GM19452 (cell line): Measurements from ENCODE around the gene SPDYE3.
"Not testable (repeated sequence)": the region's sequence is repeated elsewhere in the genome, so short reads cannot be mapped to it uniquely, and the experiment has no call there.

Experiments
- ATAC-seq: cut with Tn5 transposase; IDR thresholded peaks from one replicate; pipeline ENCODE4 v1.9.1; 2021; ENCODE audit not compliant: unreplicated experiment

The SPDYE3 gene, protein sequence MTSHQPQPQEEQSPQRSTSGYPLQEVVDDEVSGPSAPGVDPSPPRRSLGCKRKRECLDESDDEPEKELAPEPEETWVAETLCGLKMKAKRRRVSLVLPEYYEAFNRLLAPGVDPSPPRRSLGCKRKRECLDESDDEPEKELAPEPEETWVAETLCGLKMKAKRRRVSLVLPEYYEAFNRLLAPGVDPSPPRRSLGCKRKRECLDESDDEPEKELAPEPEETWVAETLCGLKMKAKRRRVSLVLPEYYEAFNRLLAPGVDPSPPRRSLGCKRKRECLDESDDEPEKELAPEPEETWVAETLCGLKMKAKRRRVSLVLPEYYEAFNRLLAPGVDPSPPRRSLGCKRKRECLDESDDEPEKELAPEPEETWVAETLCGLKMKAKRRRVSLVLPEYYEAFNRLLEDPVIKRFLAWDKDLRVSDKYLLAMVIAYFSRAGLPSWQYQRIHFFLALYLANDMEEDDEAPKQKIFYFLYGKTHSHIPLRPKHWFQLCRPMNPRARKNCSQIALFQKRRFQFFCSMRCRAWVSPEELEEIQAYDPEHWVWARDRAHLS

DNA sequence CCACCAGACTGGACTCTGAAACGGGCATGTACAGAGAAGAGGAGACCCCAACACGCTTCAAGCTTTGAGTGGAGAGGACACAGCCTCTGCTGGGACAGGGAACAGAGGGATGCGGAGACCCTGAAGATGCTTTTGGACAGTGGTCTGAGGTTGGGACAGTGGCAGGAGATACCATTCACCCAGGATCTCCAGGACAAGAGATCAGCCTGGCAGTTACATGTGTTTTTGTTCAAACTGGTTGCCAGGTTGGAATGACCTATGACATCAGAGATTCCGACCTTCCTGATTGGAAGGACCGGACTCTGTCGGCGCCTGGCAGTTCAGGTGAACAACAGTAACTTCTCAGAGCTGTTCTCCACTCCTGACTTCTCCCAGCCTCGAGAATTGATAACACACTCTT lies at the start of gene SPDYE3:
SPDYE3 (plus strand) TSS at position 301 of the 400 bp plus-strand sequence. CDS start 184 bp downstream, outside the sequence.
- ATAC-seq, result not testable (repeated sequence)

DNA sequence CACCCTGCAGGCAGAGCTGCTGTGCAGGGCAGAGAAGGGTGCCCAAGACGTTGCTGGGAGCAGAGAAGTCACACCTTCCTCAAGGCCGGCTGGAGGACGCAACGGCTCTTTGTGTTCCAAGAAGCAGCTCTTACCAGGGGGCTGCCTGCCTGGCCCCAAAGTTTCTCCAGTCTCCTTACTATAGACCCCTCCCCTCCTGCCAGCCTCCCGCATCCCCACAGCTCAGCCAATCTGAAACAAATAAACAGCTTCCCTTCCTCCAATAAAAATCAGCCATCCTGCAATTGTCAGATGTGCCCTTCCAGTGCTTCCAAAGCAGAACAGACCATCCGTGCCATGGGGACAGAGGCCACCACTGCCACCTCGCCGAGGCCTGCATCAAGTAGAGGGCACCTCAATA lies 47.5 kb upstream of the SPDYE3 start:
- ATAC-seq, result not testable (repeated sequence)

DNA sequence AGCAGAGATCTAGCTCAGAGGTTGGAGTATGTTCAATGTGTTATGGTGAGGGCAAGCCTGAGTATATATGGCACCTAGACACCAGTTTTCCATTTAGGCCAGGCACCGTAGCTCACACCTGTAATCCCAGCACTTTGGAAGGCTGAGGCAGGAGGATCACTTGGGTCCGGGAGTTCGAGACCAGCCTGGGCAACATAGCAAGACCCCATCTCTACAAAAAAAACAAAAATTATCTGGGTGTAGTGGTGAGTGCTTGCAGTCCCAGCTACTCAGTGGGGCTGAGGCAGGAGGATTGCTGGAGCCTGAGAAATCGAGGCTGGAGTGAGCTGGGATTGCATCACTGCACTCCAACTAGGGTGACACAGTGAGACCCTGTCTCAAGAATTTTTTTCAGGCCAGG lies 44.6 kb upstream of the SPDYE3 start:
- not testable (repeated sequence) for ATAC-seq

DNA sequence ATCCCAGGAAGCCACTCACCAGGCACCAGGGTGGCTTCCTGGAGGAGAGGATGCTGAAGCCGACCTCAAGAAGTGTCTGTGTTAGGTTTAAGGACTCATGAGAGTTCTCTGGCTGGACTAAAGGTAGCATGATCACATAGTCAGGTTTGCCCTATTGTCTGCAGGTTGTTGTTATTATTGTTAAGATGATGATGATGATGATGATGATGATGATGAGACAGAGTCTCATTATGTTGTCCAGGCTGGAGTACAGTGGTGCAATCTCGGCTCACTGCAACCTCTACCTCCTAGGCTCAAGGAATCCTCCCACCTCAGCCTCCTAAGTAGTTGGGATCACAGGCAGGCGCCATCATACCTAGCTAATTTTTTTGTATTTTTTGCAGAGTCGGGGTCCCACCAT lies 43.3 kb upstream of the SPDYE3 start:
- ATAC-seq, result not testable (repeated sequence)

DNA sequence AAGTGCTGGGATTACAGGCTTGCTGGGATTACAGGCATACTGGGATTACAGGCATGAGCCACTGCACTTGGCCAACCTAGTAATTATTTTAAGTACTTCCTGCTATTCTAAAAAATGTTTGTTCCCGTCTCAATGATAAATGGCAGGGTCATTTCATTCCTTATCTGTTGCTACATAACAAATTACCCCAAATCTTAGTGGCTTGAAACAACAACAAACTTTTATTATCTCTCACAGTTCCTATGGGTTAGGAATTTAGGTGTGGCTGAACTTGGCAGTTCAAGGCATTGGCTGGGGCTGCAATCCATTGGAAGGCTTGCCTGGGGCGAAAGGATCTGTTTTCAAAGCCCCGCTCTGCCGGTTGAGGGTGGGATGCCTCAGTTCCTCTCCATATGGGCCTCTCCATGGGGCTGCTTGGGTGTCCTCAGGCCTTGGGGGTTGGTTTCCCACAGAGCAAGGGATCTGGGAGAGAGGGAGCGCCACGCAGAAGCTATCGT lies 42.8 kb upstream of the SPDYE3 start:
- not testable (repeated sequence) for ATAC-seq

DNA sequence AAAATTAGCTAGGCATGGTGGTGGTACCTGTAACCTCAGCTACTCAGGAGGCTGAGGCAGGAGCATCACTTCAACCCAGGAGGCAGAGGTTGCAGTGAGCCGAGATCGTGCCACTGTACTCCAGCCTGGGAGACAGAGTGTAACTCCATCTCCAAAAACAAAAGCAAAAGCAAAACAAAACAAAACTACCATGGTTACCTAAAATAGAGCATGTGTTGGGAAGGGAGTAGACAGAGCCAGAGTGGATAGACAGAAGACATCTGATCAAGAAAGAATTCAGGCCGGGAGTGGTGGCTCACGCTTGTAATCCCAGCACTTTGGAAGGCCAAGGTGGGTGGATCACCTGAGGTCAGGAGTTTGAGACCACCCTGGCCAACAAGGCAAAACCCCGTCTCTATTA lies 41.7 kb upstream of the SPDYE3 start:
- not testable (repeated sequence) for ATAC-seq

DNA sequence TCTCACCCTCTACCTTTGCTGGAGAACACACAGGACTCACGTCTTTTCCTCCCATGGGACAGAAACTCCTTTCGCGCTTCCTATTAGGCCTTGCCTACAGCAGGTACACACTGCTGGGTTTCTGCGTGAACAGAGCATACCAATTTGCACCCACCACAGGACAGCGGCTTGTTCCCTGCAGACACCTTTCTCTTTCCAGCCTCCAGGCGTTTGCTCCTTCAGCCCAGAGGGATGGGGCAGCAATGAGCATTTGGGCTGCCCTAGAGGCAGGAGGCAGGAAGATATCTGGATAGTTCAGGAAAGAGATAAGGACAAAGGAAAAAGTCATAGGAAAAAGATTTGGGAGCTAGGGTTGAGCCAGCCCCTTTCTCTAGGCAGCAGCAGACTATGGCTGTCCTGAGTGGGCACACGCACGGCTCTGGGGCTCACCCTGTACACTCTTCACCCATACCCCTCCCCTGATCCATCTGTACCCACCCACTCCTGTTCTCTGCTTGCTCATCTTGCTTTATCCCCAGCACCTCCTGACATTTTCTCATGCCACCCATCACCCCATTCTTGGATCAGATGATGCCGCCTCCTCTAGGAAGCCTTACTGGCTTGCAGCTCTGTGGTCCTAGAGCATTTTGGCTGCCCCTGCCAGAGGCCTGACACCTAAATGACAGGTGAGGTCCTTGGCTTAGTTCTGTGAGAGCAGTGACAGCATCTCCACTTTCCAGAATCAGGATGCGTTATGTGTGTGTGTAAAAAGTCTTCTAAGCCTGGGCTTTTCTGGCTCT lies 40.7 kb upstream of the SPDYE3 start:
- ATAC-seq, result no peak

DNA sequence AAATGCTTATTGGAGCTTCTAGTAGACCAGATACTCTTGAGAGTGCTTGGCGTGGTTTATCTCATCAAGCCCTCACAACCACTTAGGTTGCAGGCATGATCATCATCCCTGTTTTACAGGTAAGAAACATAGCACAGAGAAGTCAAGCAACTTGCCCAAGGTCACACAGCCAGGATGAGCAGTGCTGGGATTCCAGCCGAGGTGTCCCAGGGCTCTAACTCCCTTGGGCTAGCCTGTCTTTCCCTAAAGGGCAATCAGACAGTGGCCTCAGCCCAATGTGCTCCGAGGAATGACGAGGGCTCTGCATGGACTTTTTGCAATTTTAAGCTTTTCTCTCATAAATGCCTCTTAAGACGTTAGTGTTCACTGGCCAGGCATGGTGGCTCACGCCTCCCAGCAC lies 39.9 kb upstream of the SPDYE3 start:
- no peak for ATAC-seq

DNA sequence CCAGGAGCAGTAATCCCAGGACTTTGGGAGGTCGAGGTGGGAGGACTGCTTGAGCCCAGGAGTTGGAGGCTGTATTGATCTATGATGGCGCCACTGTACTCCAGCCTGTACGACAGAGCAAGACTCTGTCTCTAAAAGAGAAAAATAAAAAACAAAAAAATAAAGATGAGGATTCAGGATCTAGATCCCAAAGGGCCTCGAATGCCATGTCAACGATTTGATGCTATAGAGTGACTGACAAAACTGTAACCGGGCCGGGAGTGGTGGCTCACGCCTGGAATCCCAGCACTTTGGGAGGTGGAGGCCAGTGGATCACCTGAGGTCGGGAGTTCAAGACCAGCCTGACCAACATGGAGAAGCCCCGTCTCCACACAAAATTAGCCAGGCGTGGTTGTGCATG lies 38.6 kb upstream of the SPDYE3 start:
- not testable (repeated sequence) for ATAC-seq

DNA sequence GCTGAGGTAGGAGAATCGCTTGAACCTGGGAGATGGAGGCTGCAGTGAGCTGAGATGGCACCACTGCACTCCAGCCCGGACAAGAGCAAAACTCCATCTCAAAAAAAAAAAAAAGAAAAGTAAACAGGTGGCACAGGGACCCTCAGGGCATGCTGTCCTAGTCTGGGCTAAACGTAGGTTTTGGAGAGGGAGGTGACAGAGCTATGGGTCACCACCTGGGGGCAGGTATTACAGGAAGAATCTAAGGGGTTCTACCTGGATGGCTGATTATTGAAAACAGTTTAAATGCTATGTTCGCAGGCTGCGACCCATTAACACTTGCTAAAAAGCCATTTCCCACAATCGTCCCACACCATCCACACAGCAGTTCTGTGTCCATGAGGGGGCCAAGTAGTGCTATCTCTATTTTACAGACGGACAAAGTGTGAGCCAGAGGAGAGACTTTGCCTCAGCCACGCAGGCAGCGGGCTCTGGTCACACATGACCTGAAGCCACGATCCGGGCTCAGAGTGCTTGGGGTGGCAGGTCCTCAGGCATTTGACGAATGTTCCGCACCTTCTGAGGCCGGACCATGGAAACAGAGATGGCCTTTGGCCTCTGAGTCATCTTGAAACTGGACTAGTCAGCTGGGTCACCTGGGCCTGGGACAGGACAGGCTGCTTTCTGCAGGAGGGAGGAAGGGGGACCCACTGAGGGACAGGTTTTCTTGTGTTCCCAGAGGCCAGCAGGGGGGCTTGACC lies 38.0 kb upstream of the SPDYE3 start:
- not testable (repeated sequence) for ATAC-seq

DNA sequence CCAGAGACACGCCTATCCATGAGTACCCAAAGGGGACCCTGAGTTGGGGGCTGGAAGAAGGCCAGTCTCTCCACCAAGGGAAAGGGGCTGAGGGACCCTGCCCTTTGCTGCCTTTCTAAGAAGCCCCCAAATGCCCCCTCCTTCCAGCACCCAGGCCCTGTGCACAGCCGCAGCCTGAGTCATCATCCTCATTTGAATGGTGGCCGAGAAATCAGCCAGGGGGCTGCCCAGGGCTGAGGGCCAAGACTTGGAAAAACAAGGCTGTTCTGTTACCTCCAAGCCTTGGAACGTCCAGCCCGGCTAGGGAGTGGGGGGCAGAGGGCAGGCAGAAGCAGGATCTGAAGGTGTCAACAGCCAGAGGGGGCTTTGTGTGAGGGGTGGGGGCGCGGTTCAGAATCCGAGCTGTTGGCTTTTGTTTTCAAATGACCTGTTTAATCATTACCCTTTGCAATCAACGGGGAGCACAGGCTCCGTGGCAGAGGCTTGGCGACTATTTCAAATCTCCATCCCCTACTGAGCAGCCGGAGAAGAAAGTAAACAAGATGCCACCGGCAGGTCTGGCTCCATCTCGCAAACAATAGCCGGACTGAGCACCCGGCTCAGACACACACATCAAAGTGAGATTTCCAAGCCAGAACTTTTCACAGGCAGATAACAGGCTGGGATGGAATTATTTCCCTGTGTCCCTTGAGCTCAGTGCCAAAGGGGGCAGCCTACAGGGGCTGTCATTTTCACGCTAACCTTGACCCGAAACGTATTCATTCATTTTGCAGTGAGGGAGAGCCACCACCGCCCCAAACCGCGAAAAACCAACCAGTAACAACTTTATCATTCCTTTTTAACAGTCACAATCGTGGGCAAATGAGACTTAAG lies 37.2 kb upstream of the SPDYE3 start:
- ATAC-seq, result not testable (repeated sequence)

DNA sequence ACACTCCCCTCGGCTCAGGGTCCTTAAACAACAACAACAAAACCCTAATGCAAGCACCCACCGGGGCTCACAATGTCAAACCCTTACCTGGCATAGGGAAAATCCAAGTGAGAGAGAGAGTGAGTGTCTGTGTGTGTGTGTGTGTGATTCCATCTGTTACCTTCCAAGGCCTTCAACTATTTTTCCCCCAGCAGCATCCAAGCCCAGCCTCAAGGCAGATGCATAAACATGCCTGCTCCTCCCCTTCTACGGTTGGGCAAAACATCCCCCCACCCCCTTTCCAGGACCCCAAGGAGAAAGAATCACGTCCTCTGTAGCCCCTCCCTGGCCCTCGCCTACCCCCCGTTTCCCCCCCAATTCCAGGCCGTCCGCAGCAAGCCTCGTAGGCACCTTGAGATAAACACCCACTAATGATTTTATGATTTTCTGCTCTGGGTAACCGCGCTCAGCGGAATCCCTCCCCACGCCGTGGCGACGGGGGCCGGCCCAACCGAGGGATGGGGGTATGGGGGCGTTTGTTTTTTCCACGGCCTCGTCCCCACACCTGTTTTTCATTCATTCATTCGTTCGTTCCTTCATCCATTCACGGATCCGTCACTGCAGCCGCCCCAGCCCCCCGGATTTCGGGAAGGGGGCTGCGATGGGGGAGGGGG lies 36.4 kb upstream of the SPDYE3 start:
- not testable (repeated sequence) for ATAC-seq

DNA sequence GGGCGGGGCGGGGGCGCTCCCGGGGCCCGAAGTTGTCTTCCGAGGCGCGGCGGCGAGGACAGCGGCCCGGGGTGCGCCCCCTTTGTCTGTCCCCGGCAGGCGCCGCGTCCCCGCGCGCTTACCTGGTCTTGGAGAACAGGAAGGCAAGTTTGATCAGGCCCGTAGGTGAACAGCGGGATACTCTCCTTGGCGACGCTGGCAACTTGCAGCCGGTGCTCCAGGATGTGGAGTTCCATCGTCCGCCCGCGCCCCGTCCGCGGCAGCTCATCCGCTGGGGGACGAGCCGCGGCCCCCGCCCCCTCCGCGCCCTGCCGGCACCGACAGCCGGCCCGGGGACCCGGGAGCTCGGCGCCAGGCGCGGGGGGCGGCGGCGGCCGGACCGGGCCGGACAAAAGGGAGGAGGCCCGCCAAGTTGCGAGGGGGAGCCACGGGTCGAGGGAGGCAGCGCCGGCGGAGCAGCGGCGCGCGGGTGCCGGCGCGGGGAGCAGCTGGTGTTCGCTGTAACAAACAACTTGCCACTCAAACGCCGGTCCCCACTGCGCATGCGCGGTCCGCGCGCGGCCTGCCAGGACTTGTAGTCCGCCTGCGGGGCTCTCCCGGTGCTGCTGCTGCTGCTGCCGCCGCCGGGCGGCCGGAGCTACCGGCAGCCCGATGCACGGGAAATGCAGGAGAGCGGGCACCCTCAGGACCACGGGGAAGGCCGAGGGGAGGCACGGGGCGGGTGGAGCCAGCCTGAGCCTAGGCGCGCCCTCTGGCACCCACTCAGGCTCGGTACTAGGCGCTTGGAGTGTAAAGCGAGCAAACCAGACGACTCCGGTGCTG lies 35.6 kb upstream of the SPDYE3 start:
- ATAC-seq, result peak; percentile 90

DNA sequence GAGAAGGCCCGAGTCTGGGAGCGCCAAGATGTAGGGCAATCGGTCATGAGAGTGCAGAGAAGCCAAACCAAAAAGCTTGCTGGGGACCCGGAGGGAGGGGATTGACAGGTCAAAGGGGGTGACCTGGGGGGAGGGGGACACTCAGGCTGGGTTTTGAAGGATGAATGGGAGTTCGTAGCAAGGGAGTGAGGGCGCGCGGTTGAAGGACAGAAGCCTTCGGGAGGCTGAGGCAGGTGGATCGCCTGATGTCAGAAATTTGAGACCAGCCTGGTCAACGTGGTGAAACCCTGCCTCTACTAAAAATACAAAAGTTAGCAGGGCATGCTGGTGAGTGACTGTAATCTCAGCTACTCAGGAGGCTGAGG lies 35.0 kb upstream of the SPDYE3 start:
- ATAC-seq, result not testable (repeated sequence)

DNA sequence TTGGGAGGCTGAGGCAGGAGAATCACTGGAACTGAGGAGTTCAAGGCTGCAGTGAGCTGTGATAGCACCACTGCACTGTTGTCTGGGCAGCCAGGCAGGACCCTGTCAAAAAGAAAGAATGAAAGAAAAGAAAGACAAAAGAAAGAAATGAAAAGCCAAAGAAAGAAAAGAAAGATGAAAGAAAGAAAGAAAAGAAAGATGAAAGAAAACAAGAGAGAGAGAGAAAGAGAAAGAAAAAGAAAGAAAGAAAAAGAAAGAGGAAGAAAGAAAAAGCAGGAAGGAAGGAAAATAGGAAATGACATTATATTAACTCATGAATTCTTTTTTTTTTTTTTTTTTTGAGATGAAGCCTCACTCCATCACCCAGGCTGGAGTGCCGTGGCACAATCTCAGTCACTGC lies 32.4 kb upstream of the SPDYE3 start:
- no peak for ATAC-seq

DNA sequence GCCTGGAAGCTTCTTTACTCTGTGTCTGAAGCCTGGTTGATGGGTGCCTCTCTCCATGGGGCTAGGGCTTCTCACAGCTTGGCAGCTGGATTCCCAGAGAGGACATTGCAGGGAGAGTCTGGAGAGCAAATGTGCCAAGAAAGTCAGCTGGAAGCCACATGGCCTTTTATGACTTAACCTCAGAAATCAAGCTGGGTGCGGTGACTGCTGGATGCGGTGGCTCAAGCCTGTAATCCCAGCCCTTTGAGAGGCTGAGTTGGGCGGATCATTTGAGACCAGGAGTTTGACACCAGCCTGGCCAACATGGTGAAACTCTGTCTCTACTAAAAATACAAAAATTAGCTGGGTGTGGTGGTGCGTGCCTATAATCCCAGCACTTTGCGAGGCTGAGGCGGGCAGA lies 31.4 kb upstream of the SPDYE3 start:
- ATAC-seq, result not testable (repeated sequence)

DNA sequence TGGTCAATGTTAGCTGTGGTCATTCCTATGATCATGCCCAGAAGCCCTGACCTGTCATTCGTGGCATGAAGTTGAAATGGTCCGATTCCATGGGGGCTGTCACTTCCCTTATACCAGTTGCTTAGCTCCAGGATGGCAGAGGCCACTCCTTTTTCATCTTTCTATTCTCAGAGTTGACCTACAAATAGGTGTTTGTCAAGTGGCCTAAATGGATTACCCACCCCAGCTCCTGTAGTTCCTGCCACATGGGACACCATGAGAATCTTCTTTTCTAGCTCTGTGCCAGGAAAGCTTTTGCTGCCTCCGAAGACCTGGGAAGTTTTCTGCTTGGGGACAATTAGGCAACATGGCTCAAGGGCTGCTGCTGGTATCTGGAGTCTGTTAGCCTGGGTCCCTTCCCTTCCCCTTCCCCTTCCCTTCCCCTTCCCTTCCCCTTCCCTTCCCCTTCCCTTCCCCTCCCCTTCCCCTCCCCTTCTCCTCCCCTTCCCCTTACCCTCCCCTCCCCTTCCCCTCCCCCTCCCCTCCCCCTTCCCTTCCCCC lies 25.4 kb upstream of the SPDYE3 start:
- ATAC-seq, result not testable (repeated sequence)

DNA sequence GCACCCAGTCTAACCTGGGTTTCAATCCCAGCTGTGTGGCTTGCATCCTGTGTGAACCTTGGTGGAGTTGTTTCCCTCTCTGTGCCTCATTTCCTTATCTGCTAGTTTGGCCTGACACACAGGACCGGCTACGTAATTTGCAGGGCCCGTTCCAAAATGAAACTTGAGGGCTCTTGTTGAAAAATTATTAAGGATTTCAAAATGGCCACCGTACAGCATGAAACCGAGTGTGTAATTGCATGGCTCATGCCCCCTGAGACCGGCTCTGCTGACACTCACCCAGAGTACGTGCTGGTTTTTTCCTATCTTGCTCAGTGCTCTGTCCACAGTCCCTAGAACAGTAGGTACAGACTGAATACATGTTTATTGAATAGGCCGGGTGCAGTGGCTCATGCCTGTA lies 24.4 kb upstream of the SPDYE3 start:
- not testable (repeated sequence) for ATAC-seq
